ENCODE measurements around the gene NSMF. TPM values are rescaled to one million over a fixed set of nuclear protein-coding genes. Genes with fewer than 3 reads are reported as not detected.

Gene NSMF
- polyA plus RNA-seq, 1 of the 3 experiments (the other 2 are of a cell fraction): 58.8 TPM

- DNase-seq: no peak
- CTCF ChIA-PET: interaction anchor here (1.5 kb wide), 1 partner anchor 16 kb away, joined by 5 read pairs; no protein-coding TSS in a partner anchor
- H3K4me3 ChIP-seq (ENCODE audit: low read depth in 2 of 2, low read length in 1 of 2): no peak overlapping the region
- H3K9me3 ChIP-seq: no peaks in the 10 kb centered on the region
- no peak overlapping the region for H2AFZ ChIP-seq (ENCODE audit: low read depth)
- peaks cover 18 to 26% of the 10 kb centered on the region in 2 experiments; a peak in 3 of 4 replicates for H3K4me1 ChIP-seq (ENCODE audit: control insufficient read depth in 1 of 2, insufficient read depth in 2 of 2, low read depth in 1 of 2, low read length in 1 of 2)
- H3K79me2 ChIP-seq (ENCODE audit: insufficient read depth): peaks cover 10% of the 10 kb centered on the region; the same call in 1 of the 2 replicates
- peaks cover 16% of the 10 kb centered on the region for H4K20me1 ChIP-seq (ENCODE audit: insufficient read depth)
- H3F3A ChIP-seq (replicated peaks; ENCODE audit: insufficient read depth): no peaks in the 10 kb centered on the region
- TF ChIP-seq TCF12 (IDR thresholded peaks at IDR 0.05): no peak
- TF ChIP-seq POLR2AphosphoS5 (IDR thresholded peaks at IDR 0.05; ENCODE audit: low read depth, low read length): no peak
- TF ChIP-seq EP300 (IDR thresholded peaks at IDR 0.05; ENCODE audit: borderline replicate concordance in 1 of 2, low read depth in 1 of 2, low read length in 1 of 2): no peak
- TF ChIP-seq RCOR1 (IDR thresholded peaks at IDR 0.05; ENCODE audit: low read length): no peak
- H3K27ac ChIP-seq (ENCODE audit: low read depth in 2 of 2, low read length in 1 of 2): no peak overlapping the region
- no peaks in the 10 kb centered on the region for H3K9me2 ChIP-seq
- WGBS (ENCODE audit: low lambda C conversion rate): 90% methylated on average over 13 of the region's 21 CpGs
- H3K9ac ChIP-seq: no peak overlapping the region
- no peak overlapping the region for H3K4me2 ChIP-seq
- peaks cover 0 to 8% of the 10 kb centered on the region in 2 experiments for H3K36me3 ChIP-seq (replicated peaks in 1 of 2; ENCODE audit: control insufficient read depth in 1 of 2, insufficient read depth in 2 of 2, low read length in 1 of 2)
- POLR2A ChIA-PET: no interaction called here
- no peaks in the 10 kb centered on the region for H3K27me3 ChIP-seq (ENCODE audit: insufficient read depth)
These were observed 2.2 kb upstream of the NSMF start for GRCh38 chr9:137461316-137461662.

- H3K9me3 ChIP-seq: no peaks in the 10 kb centered on the region
- no peak overlapping the region for H3K4me2 ChIP-seq
- no peak overlapping the region for H3K9ac ChIP-seq
- peaks cover 16% of the 10 kb centered on the region for H4K20me1 ChIP-seq (ENCODE audit: insufficient read depth)
- TF ChIP-seq MAX (IDR thresholded peaks at IDR 0.05; ENCODE audit: low read depth) (no peak), JUND (IDR thresholded peaks at IDR 0.05) (no peak), PBX3 (IDR thresholded peaks at IDR 0.05) (no peak), NFIC (IDR thresholded peaks at IDR 0.05; ENCODE audit: borderline replicate concordance) (no peak), TEAD4 (IDR thresholded peaks at IDR 0.05; ENCODE audit: borderline replicate concordance, insufficient read depth) (no peak), USF1 (IDR thresholded peaks at IDR 0.05; ENCODE audit: borderline replicate concordance, low read depth) (no peak), ELF1 (IDR thresholded peaks at IDR 0.05) (no peak), GATA2 (CRISPR knock-in tag; IDR thresholded peaks at IDR 0.05) (no peak), RAD21 (IDR thresholded peaks at IDR 0.05; ENCODE audit: low read length) (no peak), GABPA (IDR thresholded peaks at IDR 0.05; ENCODE audit: low read depth) (no peak), MXI1 (IDR thresholded peaks at IDR 0.05; ENCODE audit: low read depth, low read length) (no peak), RCOR1 (IDR thresholded peaks at IDR 0.05; ENCODE audit: low read length) (no peak), ZBTB33 (IDR thresholded peaks at IDR 0.05; ENCODE audit: borderline replicate concordance, low read depth) (no peak), CTCF (IDR thresholded peaks at IDR 0.05) (no peak), RFX5 (IDR thresholded peaks at IDR 0.05; ENCODE audit: low read length) (no peak)
- no peaks in the 10 kb centered on the region for H3K27me3 ChIP-seq (ENCODE audit: insufficient read depth)
- POLR2A ChIA-PET: no interaction called here
- H3K79me2 ChIP-seq (ENCODE audit: insufficient read depth): peaks cover 10% of the 10 kb centered on the region; the same call in 1 of the 2 replicates
- no peaks in the 10 kb centered on the region for H3K9me2 ChIP-seq
- H3K4me1 ChIP-seq (ENCODE audit: control insufficient read depth in 1 of 2, insufficient read depth in 2 of 2, low read depth in 1 of 2, low read length in 1 of 2): peaks cover 18 to 33% of the 10 kb centered on the region in 2 experiments; a peak in 3 of 4 replicates
- H3F3A ChIP-seq (replicated peaks; ENCODE audit: insufficient read depth): no peaks in the 10 kb centered on the region
- 86% methylated on average over 11 of the region's 31 CpGs for WGBS (ENCODE audit: low lambda C conversion rate)
- peak; percentile 38 for DNase-seq
- peaks cover 0 to 12% of the 10 kb centered on the region in 2 experiments for H3K36me3 ChIP-seq (replicated peaks in 1 of 2; ENCODE audit: control insufficient read depth in 1 of 2, insufficient read depth in 2 of 2, low read length in 1 of 2)
- H3K27ac ChIP-seq (ENCODE audit: low read depth in 2 of 2, low read length in 1 of 2): no peak overlapping the region
- no peak overlapping the region for H3K4me3 ChIP-seq (ENCODE audit: low read depth in 2 of 2, low read length in 1 of 2)
- no peak overlapping the region for H2AFZ ChIP-seq (ENCODE audit: low read depth)
- CTCF ChIA-PET: interaction anchor here (0.9 to 1.5 kb wide), 3 partner anchors 15 to 38 kb away, joined by 3 to 5 read pairs (median 3); partner anchors contain the start of gene EXD3
These were observed 1.5 kb upstream of the NSMF start for GRCh38 chr9:137460363-137461315.
